ENCODE results near the gene HGD. TPM values are rescaled to one million over a fixed set of nuclear protein-coding genes. Genes with fewer than 3 reads are reported as not detected.

HGD gene
- total RNA-seq, 1 donor from 2014 or later = 0.49 TPM

GRCh38 chr3:120604784-120605183 lies 77.3 kb downstream of the HGD start:
- no peaks in the 10 kb centered on the region for H3K27me3 ChIP-seq (ENCODE audit: low read depth)
- H3K27ac ChIP-seq (replicated peaks) = no peak overlapping the region
- TF ChIP-seq, protein P1, sequence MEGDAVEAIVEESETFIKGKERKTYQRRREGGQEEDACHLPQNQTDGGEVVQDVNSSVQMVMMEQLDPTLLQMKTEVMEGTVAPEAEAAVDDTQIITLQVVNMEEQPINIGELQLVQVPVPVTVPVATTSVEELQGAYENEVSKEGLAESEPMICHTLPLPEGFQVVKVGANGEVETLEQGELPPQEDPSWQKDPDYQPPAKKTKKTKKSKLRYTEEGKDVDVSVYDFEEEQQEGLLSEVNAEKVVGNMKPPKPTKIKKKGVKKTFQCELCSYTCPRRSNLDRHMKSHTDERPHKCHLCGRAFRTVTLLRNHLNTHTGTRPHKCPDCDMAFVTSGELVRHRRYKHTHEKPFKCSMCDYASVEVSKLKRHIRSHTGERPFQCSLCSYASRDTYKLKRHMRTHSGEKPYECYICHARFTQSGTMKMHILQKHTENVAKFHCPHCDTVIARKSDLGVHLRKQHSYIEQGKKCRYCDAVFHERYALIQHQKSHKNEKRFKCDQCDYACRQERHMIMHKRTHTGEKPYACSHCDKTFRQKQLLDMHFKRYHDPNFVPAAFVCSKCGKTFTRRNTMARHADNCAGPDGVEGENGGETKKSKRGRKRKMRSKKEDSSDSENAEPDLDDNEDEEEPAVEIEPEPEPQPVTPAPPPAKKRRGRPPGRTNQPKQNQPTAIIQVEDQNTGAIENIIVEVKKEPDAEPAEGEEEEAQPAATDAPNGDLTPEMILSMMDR (IDR thresholded peaks at IDR 0.05; ENCODE audit: borderline replicate concordance) = no peak
- no peak overlapping the region for H3K4me3 ChIP-seq
- intact Hi-C loops (cut with micrococcal nuclease) = no loop called here
- no peak for DNase-seq
- H3K36me3 ChIP-seq = peaks cover 26% of the 10 kb centered on the region
- no peaks in the 10 kb centered on the region for H3K9me3 ChIP-seq (replicated peaks)
- H3K4me1 ChIP-seq = peaks cover 34% of the 10 kb centered on the region

GRCh38 chr3:120604382-120604781 lies 77.7 kb downstream of the HGD start:
- Histone ChIP-seq H3K36me3 (peaks cover 26% of the 10 kb centered on the region), H3K9me3 (replicated peaks) (no peaks in the 10 kb centered on the region), H3K27ac (replicated peaks) (no peak overlapping the region), H3K4me1 (peaks cover 38% of the 10 kb centered on the region), H3K27me3 (ENCODE audit: low read depth) (no peaks in the 10 kb centered on the region), H3K4me3 (no peak overlapping the region)
- DNase-seq = no peak
- intact Hi-C loops (cut with micrococcal nuclease) = no loop called here
- TF ChIP-seq, protein P1 (IDR thresholded peaks at IDR 0.05; ENCODE audit: borderline replicate concordance) = no peak

DNA sequence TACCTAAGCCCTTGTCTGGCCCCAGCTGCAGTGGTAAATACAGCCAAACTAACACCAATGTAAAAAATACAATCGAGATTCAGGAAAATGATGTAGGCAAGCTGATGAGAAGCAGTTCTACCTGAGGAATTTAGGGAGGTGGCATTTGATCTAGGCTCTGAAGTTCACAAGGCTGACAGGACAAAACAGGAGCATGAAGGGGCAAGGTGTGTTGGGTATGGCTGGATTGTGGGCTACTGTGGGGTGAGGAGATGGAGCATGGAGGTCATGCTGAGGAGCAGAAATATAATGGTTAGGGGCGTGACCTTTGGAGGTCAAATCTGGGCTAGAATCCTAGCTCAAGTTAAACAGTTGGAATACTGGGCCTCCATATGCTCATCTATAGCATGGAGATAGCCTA lies 79.4 kb downstream of the HGD start:
- Histone ChIP-seq H3K36me3 (peaks cover 39% of the 10 kb centered on the region), H3K27ac (replicated peaks) (peak overlapping the region; percentile 38)
- TF ChIP-seq, protein P1 (IDR thresholded peaks at IDR 0.05; ENCODE audit: borderline replicate concordance) = no peak

GRCh38 chr3:120601554-120601953 lies 80.5 kb downstream of the HGD start:
- Histone ChIP-seq H3K27me3 (ENCODE audit: low read depth) (no peaks in the 10 kb centered on the region), H3K4me1 (peaks cover 65% of the 10 kb centered on the region), H3K36me3 (peaks cover 43% of the 10 kb centered on the region), H3K9me3 (replicated peaks) (no peaks in the 10 kb centered on the region), H3K4me3 (no peak overlapping the region), H3K27ac (replicated peaks) (peak overlapping the region; percentile 95)
- no peak for DNase-seq
- intact Hi-C loops (cut with micrococcal nuclease) = no loop called here
- TF ChIP-seq, protein P1 (IDR thresholded peaks at IDR 0.05; ENCODE audit: borderline replicate concordance) = no peak

More for the DNA sequence above, 79.4 kb downstream of the HGD start:
- DNase-seq = no peak
- Histone ChIP-seq H3K4me1 (peaks cover 55% of the 10 kb centered on the region), H3K27me3 (ENCODE audit: low read depth) (no peaks in the 10 kb centered on the region), H3K4me3 (no peak overlapping the region), H3K9me3 (replicated peaks) (no peaks in the 10 kb centered on the region)
- intact Hi-C loops (cut with micrococcal nuclease) = no loop called here

DNA sequence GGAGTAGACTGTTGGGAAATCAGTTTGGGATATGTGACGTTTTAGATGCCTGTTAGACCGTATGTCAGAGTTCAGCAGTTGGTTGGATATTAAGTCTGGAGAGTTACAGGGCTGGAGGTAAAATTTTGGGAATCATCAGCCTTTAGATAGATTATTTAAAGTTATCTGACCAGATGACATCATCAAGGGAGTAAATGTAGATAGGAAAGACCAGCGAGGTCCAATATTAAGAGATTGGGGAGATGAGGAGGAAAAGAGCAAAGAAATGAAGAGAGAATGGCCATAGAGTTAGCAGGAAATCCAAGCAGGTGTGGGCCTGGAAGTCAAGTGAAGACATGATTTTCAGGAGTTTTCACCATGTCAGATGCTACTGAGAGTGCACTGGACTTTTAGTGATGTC lies 82.8 kb downstream of the HGD start:
- peaks cover 61% of the 10 kb centered on the region for H3K4me1 ChIP-seq
- H3K36me3 ChIP-seq = peaks cover 43% of the 10 kb centered on the region
- intact Hi-C loops (cut with micrococcal nuclease) = no loop called here
- TF ChIP-seq, protein P1 (IDR thresholded peaks at IDR 0.05; ENCODE audit: borderline replicate concordance) = no peak
- no peaks in the 10 kb centered on the region for H3K9me3 ChIP-seq (replicated peaks)
- peak overlapping the region; percentile 86 for H3K4me3 ChIP-seq
- H3K27me3 ChIP-seq (ENCODE audit: low read depth) = no peaks in the 10 kb centered on the region
- peak overlapping the region; percentile 95 for H3K27ac ChIP-seq (replicated peaks)
- no peak for DNase-seq
